HG02678 (cell line): Measurements from ENCODE around the gene PFDN2.

Experiments used
- ATAC-seq: cut with Tn5 transposase; IDR thresholded peaks from one replicate; pipeline ENCODE4 v1.9.1; 2021; ENCODE audit warnings: mild to moderate bottlenecking, moderate library complexity; ENCODE audit not compliant: unreplicated experiment

Gene PFDN2

DNA sequence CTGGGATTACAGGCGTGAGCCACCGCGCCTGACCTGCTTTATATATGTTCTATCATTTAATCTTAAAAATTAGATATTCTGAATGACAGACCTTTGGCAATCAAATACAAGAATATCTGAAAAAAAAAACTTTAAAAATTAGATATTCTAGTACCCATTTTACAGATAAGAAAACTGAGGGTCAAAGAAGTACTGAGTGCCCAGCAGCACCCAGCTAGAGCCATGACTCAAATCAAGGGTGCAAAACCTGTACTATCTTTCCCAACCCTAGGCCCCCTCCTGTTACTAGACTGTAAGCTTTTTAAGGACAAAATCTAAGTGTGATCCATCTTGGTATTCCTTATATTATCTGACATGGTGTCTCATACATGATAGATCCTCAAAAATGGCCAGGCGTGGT lies 56.4 kb downstream of the PFDN2 start:
- ATAC-seq, result no peak

DNA sequence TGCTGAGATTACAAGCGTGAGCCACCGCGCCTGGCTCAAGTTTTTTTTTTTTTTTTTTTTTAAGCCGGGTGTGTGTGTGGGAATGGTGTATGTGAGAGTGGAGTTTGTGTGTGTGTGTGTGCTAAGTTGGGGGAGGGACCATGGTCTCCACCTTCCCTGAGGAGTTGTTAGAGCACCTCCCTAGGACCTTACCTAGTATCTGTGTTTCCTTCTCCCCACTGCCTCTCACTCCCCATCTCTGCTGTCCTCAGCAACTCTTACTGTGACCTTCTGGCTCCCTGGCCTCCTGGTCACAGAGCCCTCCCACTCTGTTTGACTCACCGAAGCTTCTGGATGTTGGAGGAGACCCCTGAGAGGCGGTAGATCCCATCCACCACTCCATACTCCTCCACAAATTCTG lies 58.5 kb downstream of the PFDN2 start:
- ATAC-seq, result no peak

DNA sequence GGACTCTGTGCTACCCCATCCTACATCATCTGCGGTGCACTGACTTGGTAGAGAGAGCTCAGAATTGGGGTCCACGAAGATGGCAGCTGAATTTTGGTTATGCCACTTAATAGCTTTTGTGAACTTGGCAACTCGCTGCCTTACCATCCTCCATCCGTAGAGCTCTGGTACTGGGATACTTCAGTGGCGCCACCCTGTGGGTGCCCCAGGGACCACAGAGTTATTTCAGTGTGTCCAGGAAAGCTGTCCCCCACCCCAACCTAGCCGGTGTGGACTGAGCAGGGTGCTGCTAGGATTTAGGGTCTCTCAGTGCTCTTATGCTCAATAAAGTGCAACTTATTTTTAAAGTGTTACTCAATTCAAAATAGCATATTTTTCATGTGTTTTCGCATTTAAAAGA lies 63.0 kb downstream of the PFDN2 start:
- ATAC-seq, result no peak

DNA sequence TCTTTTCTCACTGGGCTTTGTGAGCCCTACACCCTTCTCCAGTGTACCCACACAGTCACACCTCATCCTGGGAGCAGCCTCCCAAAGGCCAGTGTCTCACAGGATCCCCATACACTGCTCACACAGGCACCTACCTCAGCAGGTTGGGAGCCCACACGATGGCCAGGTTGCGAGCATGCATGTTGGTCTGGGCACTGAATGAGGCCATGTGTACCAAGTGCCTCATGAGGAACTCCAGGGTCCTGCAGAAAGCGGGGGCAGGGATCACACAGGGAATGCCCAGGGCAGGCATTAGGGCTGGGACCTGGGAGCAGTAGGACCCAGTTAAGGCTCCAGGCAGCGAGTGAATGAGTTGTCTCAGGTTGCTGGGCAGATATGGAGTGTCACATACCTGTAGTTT lies 63.6 kb downstream of the PFDN2 start:
- ATAC-seq, result no peak

DNA sequence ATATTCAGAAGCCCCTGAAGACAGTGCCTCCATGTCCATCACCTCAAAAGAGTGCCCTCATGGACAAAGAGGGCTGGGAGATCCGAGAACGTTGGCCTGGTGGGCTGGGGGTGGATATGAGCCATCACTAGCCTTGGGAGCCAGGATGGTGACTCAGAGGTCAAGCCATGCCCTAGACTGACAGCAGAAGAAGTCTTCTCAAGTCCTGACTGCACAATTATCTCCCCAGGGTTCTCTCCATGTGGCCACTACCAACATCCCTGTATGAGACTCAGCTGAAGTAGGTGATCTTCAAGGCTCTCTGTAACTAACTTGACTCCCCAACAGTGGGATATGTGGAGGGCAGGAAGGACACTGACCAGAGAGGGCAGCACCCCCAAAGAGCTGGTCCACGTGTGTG lies 64.9 kb downstream of the PFDN2 start:
- ATAC-seq, result no peak

DNA sequence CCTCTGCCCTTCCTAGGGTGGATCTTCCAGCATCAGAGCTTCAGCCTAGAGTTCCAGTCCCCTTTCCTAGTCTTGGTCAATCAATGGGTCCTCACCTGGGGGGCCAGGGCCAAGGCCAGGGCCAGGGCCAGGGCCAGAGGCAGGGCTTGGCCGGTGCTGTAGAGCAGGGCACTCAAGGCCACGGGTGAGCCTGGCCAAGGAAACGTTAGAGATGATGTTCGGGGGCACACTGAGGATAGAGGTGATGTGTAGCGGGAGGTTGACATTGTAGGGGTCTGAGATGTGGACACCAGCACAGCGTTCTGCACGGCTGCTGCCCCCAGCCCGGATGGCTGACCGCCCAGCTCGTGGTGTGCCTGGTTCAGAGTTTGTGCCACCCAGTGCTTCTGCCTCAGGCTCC lies 66.6 kb downstream of the PFDN2 start:
- no peak for ATAC-seq
